Endothelial cell (in vitro differentiated cells): ENCODE results near the gene CD40. TPM values are rescaled to one million over a fixed set of nuclear protein-coding genes. Genes with fewer than 3 reads are reported as not detected.

Source experiments
- DNase-seq: peaks from one replicate; pipeline ENCODE4 v3.0.0; 2021; ENCODE audit warnings: low spot score
- H3K27ac Mint-ChIP-seq: one replicate; pipeline ENCODE4 v1.8.0; 2021; ENCODE audit warnings: mixed read lengths, inconsistent platforms; ENCODE audit not compliant: unreplicated experiment
- H3K27me3 Mint-ChIP-seq: one replicate; pipeline ENCODE4 v1.8.0; 2021; ENCODE audit warnings: mild to moderate bottlenecking, moderate library complexity, mixed read lengths, inconsistent platforms; ENCODE audit not compliant: unreplicated experiment
- H3K36me3 Mint-ChIP-seq: one replicate; pipeline ENCODE4 v1.8.0; 2021; ENCODE audit warnings: mild to moderate bottlenecking, low read depth, mixed read lengths, inconsistent platforms; ENCODE audit not compliant: unreplicated experiment
- H3K4me1 Mint-ChIP-seq: one replicate; pipeline ENCODE4 v1.8.0; 2021; ENCODE audit warnings: mild to moderate bottlenecking, mixed read lengths, inconsistent platforms; ENCODE audit not compliant: unreplicated experiment
- H3K4me3 Mint-ChIP-seq: one replicate; pipeline ENCODE4 v1.8.0; 2021; ENCODE audit warnings: mild to moderate bottlenecking, mixed read lengths, inconsistent platforms; ENCODE audit not compliant: unreplicated experiment
- H3K9me3 Mint-ChIP-seq: one replicate; pipeline ENCODE4 v1.8.0; 2021; ENCODE audit warnings: mixed read lengths, inconsistent platforms; ENCODE audit not compliant: unreplicated experiment
- CTCF ChIP-seq: fragments of 200-600 bp; sonication (generic); IDR thresholded peaks from one replicate; pipeline ENCODE4 v1.5.0; 2021; ENCODE audit warnings: antibody characterized with exemption; ENCODE audit not compliant: unreplicated experiment
- total RNA-seq: library from RNA; stranded (reverse); fragmentation: NEBNext Ultra II Directional; extraction: Animal tissue kit (Norgen Biotek cat#: 25700); gene quantifications from one replicate; pipeline ENCODE4 v1.2.1, GENCODE V29; 2021; ENCODE audit not compliant: unreplicated experiment

Gene CD40
- total RNA-seq, 1 donor from 2014 or later, result 69.4 TPM

GRCh38 chr20:46128310-46129151, 10.4 kb downstream of the CD40 start:
- H3K27me3 Mint-ChIP-seq, result peaks cover 9% of the 10 kb centered on the region
- peak; percentile 63 for DNase-seq

GRCh38 chr20:46129955-46130481, 11.9 kb downstream of the CD40 start:
- Mint-ChIP-seq H3K36me3 (peaks cover 14% of the 10 kb centered on the region), H3K4me1 (peaks cover 10% of the 10 kb centered on the region), H3K9me3 (no peaks in the 10 kb centered on the region), H3K4me3 (no peak overlapping the region), H3K27me3 (peaks cover 5% of the 10 kb centered on the region), H3K27ac (no peak overlapping the region)
- TF ChIP-seq CTCF, result no peak
- DNase-seq, result no peak

More at GRCh38 chr20:46128310-46129151, 10.4 kb downstream of the CD40 start:
- H3K27ac Mint-ChIP-seq, result no peak overlapping the region
- H3K9me3 Mint-ChIP-seq, result no peaks in the 10 kb centered on the region
- H3K36me3 Mint-ChIP-seq, result peaks cover 23% of the 10 kb centered on the region
- no peak overlapping the region for H3K4me3 Mint-ChIP-seq
- H3K4me1 Mint-ChIP-seq, result peaks cover 19% of the 10 kb centered on the region
- TF ChIP-seq CTCF, result peak; percentile 74

GRCh38 chr20:46130534-46130933, 12.4 kb downstream of the CD40 start:
- no peak overlapping the region for H3K27ac Mint-ChIP-seq
- H3K4me3 Mint-ChIP-seq, result no peak overlapping the region

GRCh38 chr20:46131396-46131795, 13.3 kb downstream of the CD40 start:
- H3K36me3 Mint-ChIP-seq, result peaks cover 7% of the 10 kb centered on the region
- peak overlapping the region; percentile 39 for H3K27ac Mint-ChIP-seq
- no peak for TF ChIP-seq CTCF
- H3K9me3 Mint-ChIP-seq, result no peaks in the 10 kb centered on the region
- H3K4me1 Mint-ChIP-seq, result peaks cover 10% of the 10 kb centered on the region
- peaks cover 3% of the 10 kb centered on the region for H3K27me3 Mint-ChIP-seq
- no peak for DNase-seq
- no peak overlapping the region for H3K4me3 Mint-ChIP-seq

More at GRCh38 chr20:46130534-46130933, 12.4 kb downstream of the CD40 start:
- H3K36me3 Mint-ChIP-seq, result peaks cover 12% of the 10 kb centered on the region
- no peak for TF ChIP-seq CTCF
- H3K27me3 Mint-ChIP-seq, result peaks cover 4% of the 10 kb centered on the region
- DNase-seq, result no peak
- peaks cover 10% of the 10 kb centered on the region for H3K4me1 Mint-ChIP-seq
- H3K9me3 Mint-ChIP-seq, result no peaks in the 10 kb centered on the region

- no peak overlapping the region for H3K4me3 Mint-ChIP-seq
- H3K36me3 Mint-ChIP-seq, result peaks cover 3% of the 10 kb centered on the region
- no peak overlapping the region for H3K27ac Mint-ChIP-seq
- H3K9me3 Mint-ChIP-seq, result no peaks in the 10 kb centered on the region
- TF ChIP-seq CTCF, result peak; percentile 54
- peaks cover 2% of the 10 kb centered on the region for H3K27me3 Mint-ChIP-seq
- DNase-seq, result peak; percentile 88
- peaks cover 10% of the 10 kb centered on the region for H3K4me1 Mint-ChIP-seq
These were observed 14.6 kb downstream of the CD40 start for GRCh38 chr20:46132705-46133120.
